HG03469 (cell line): ENCODE results near the gene AKR7A2.

Experiments
- ATAC-seq: cut with Tn5 transposase; IDR thresholded peaks from one replicate; pipeline ENCODE4 v1.9.1; 2021; ENCODE audit warnings: mild to moderate bottlenecking, moderate library complexity, moderate number of reproducible peaks; ENCODE audit not compliant: unreplicated experiment

Gene AKR7A2

GRCh38 chr1:19311931-19312781 lies at the start of gene AKR7A2, which contains the start of gene SLC66A1:
TSS of gene AKR7A2 (minus strand) at chr1:19312144. CDS start at chr1:19312124, 20 bp downstream.
TSS of gene SLC66A1 (plus strand) at chr1:19312326. CDS start at chr1:19317678, 5,352 bp downstream.
- ATAC-seq, result peak; percentile 67

- no peak for ATAC-seq
Measured at GRCh38 chr1:19360843-19361610, 49.1 kb upstream of the AKR7A2 start.

- no peak for ATAC-seq
Measured at GRCh38 chr1:19360432-19360831, 48.5 kb upstream of the AKR7A2 start.

GRCh38 chr1:19360016-19360415 lies 48.1 kb upstream of the AKR7A2 start:
- ATAC-seq, result no peak

GRCh38 chr1:19359357-19359756 lies 47.4 kb upstream of the AKR7A2 start:
- ATAC-seq, result no peak

- ATAC-seq, result no peak
Measured at GRCh38 chr1:19358710-19359109, 46.8 kb upstream of the AKR7A2 start.

GRCh38 chr1:19357299-19357986 lies 45.5 kb upstream of the AKR7A2 start:
- ATAC-seq, result no peak

- ATAC-seq, result no peak
Measured at GRCh38 chr1:19356266-19356665, 44.3 kb upstream of the AKR7A2 start.

GRCh38 chr1:19354531-19354981 lies 42.6 kb upstream of the AKR7A2 start:
- no peak for ATAC-seq

- no peak for ATAC-seq
Measured at GRCh38 chr1:19353596-19353995, 41.7 kb upstream of the AKR7A2 start.

GRCh38 chr1:19352839-19353238 lies 40.9 kb upstream of the AKR7A2 start:
- no peak for ATAC-seq

- no peak for ATAC-seq
Measured at GRCh38 chr1:19351873-19352272, 39.9 kb upstream of the AKR7A2 start.

- no peak for ATAC-seq
Measured at GRCh38 chr1:19350566-19350965, 38.6 kb upstream of the AKR7A2 start.

GRCh38 chr1:19349999-19350398 lies 38.1 kb upstream of the AKR7A2 start:
- ATAC-seq, result no peak

- no peak for ATAC-seq
Measured at GRCh38 chr1:19348441-19349198, 36.7 kb upstream of the AKR7A2 start.

GRCh38 chr1:19347533-19348172 lies 35.7 kb upstream of the AKR7A2 start:
- ATAC-seq, result no peak

- ATAC-seq, result no peak
Measured at GRCh38 chr1:19346026-19346425, 34.1 kb upstream of the AKR7A2 start.

GRCh38 chr1:19345391-19345790 lies 33.4 kb upstream of the AKR7A2 start:
- ATAC-seq, result no peak

GRCh38 chr1:19344831-19345230 lies 32.9 kb upstream of the AKR7A2 start:
- no peak for ATAC-seq

- ATAC-seq, result no peak
Measured at GRCh38 chr1:19344372-19344810, 32.4 kb upstream of the AKR7A2 start.
